DOHH2 (cell line): Measurements from ENCODE around the gene SLX1B.
"Not testable (repeated sequence)": the region's sequence is repeated elsewhere in the genome, so short reads cannot be mapped to it uniquely, and the experiment has no call there.

Experiments used
- H3F3A ChIP-seq: fragments of 200-600 bp; sonication (generic), shearing (Covaris generic); 2 replicates; pipeline ENCODE4 v1.6.0; 2016; ENCODE audit warnings: antibody characterized with exemption, mild to moderate bottlenecking; ENCODE audit not compliant: control insufficient read depth, insufficient read depth
- H3K27ac ChIP-seq: fragments of 200-600 bp; sonication (generic); 2 replicates; pipeline ENCODE4 v1.5.1; 2014; ENCODE audit warnings: low read depth, mild to moderate bottlenecking, low read length, moderate library complexity
- H3K27me3 ChIP-seq: fragments of 200-600 bp; sonication (generic); 2 replicates; pipeline ENCODE4 v1.6.1; 2014; ENCODE audit warnings: mild to moderate bottlenecking, low read length, mixed read lengths; ENCODE audit not compliant: control insufficient read depth
- H3K36me3 ChIP-seq: fragments of 200-600 bp; sonication (generic); 2 replicates; pipeline ENCODE4 v1.6.1; 2014; ENCODE audit warnings: mild to moderate bottlenecking, low read length, moderate library complexity, mixed read lengths; ENCODE audit not compliant: control insufficient read depth
- H3K4me1 ChIP-seq: fragments of 200-600 bp; sonication (generic); 2 replicates; pipeline ENCODE4 v1.6.1; 2014; ENCODE audit warnings: mild to moderate bottlenecking, low read length, mixed read lengths; ENCODE audit not compliant: control insufficient read depth
- H3K4me2 ChIP-seq: fragments of 200-600 bp; sonication (generic); 2 replicates; pipeline ENCODE4 v1.6.0; 2014; ENCODE audit warnings: mild to moderate bottlenecking, low read length, moderate library complexity
- H3K4me3 ChIP-seq: fragments of 200-600 bp; sonication (generic); 2 replicates; pipeline ENCODE4 v1.5.1; 2014; ENCODE audit warnings: mild to moderate bottlenecking, low read length, mixed read lengths
- H3K79me2 ChIP-seq: fragments of 200-600 bp; sonication (generic); 2 replicates; pipeline ENCODE4 v1.6.1; 2014; ENCODE audit warnings: mild to moderate bottlenecking, low read length, mixed read lengths; ENCODE audit not compliant: control insufficient read depth
- H3K9me2 ChIP-seq: fragments of 200-600 bp; sonication (generic); replicated peaks from 2 replicates; pipeline ENCODE4 v1.6.1; 2014; ENCODE audit warnings: mild to moderate bottlenecking, low read length, mixed read lengths; ENCODE audit not compliant: control insufficient read depth
- H3K9me3 ChIP-seq: fragments of 200-600 bp; sonication (generic); 2 replicates; pipeline ENCODE4 v1.6.1; 2014; ENCODE audit warnings: antibody characterized with exemption, low read length, mixed read lengths; ENCODE audit not compliant: control insufficient read depth, insufficient read depth
- H4K20me1 ChIP-seq: fragments of 200-600 bp; sonication (generic); 2 replicates; pipeline ENCODE4 v1.6.0; 2014; ENCODE audit warnings: low read depth, mild to moderate bottlenecking, antibody characterized with exemption, low read length, moderate library complexity; ENCODE audit not compliant: control insufficient read depth, insufficient read depth

The SLX1B gene

GRCh38 chr16:29460647-29461030, 6.3 kb downstream of the SLX1B start:
- not testable (repeated sequence) for H3K27me3 ChIP-seq, H3K4me2 ChIP-seq, H3K4me1 ChIP-seq, H3K79me2 ChIP-seq, H3K9me3 ChIP-seq, H3F3A ChIP-seq, H3K27ac ChIP-seq, H4K20me1 ChIP-seq, H3K4me3 ChIP-seq, H3K9me2 ChIP-seq, H3K36me3 ChIP-seq

DNA sequence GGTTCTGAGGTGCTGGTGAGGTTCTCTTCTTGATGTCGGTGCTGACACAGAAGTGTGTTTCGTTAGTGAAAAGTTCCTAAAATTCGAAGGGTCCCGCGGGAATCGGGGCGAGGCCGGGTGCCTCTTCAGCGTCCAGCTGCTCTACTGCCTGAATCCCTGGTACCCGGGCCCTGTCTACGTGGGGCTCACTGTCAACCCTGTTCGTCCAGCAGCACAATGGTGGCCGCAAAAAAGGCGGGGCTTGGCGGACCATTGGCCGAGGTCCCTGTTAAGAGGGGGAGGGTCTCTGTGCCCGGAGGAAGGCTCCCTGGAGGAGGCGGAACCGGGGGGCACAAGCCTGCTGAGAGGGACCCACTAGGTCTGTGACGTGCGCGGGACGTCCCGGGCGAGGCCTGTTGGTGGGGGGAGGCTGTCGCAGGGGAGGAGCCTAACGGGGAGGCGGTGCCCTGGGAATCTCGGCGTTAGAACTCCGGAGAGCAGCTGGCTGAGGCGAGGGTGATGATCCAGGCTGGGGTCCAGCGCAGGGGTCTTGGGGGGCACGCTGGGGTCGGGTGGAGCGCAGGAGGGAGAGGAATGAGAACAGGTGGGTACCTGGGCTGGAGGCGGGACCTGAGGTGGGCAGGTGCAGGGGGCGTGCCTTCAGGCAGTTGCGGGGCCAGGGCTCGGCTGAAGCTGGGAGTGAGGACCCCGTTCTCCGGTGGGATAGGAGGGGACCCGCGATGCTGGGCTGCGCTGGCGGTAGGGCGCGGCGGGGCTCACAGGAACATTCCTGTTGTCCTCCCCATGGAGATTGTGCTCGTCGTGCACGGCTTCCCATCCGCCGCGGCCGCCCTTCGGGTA, 11.9 kb downstream of the SLX1B start:
- H3K36me3 ChIP-seq, H3K4me3 ChIP-seq, H3K9me2 ChIP-seq: not testable (repeated sequence)

DNA sequence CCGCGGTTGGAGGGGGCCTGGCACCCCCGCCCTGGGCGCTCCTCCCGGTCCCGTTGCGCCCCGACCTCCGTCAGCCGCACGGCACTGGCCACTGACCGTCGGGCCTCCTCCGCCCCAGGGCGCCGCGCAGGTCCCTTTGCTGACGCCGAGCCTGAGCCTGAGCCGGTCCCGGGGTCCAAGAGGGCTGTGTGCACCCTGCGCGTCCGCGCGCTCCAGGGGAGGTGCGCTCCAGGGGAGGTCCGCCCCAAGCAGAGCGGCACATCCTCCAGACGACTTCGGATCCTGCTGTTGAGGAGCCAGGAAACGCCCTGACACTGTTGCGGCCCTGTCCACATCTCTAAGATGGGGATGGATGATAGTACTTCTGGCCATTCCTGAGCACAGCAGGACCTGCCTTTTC, 12.6 kb downstream of the SLX1B start:
- H3K27ac ChIP-seq = not testable (repeated sequence)

More for the DNA sequence above, 11.9 kb downstream of the SLX1B start:
- not testable (repeated sequence) for H3K4me2 ChIP-seq, H3F3A ChIP-seq, H3K27ac ChIP-seq, H3K4me1 ChIP-seq, H4K20me1 ChIP-seq, H3K27me3 ChIP-seq, H3K9me3 ChIP-seq, H3K79me2 ChIP-seq

DNA sequence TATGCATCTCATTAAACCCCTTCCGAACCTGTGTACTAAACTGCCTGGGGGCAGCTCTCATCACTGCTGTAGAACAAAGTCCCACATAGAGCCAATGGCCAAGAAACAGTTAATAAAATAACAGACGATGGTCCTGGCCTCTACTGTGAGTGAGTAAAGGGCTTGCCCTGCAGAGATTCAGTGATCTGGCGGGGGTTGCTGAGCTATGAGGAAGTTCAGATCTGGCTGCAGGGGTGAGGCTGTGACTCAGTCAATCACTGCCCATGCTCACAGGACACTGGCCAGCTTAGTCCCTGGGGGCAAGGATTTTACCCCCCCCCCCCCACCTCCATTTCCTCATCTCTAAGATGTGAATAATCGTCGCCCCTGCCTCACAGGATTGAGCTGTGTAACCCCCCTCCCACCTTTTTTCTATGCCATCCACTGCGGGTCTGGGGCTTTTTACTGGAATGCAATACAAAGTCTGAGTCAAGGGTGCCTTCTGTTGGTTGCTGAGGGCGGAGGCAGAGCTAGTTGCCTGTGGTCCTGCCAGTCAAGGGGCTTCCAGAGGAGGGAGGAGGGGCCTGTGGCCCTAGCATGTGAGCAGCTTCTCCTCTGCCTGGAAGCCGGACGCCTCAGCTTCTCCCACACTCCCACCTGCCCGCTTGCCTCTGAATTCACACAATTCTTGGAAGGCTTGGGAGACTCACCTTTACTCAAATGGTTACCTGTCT, 13.5 kb downstream of the SLX1B start:
- H3K27me3 ChIP-seq, H3K9me3 ChIP-seq, H4K20me1 ChIP-seq, H3F3A ChIP-seq, H3K27ac ChIP-seq, H3K4me3 ChIP-seq, H3K4me2 ChIP-seq, H3K4me1 ChIP-seq, H3K79me2 ChIP-seq, H3K36me3 ChIP-seq, H3K9me2 ChIP-seq: not testable (repeated sequence)

More for the DNA sequence above, 12.6 kb downstream of the SLX1B start:
- H3F3A ChIP-seq, H3K4me3 ChIP-seq, H3K27me3 ChIP-seq, H3K4me1 ChIP-seq, H4K20me1 ChIP-seq, H3K4me2 ChIP-seq, H3K36me3 ChIP-seq, H3K79me2 ChIP-seq, H3K9me3 ChIP-seq, H3K9me2 ChIP-seq: not testable (repeated sequence)

DNA sequence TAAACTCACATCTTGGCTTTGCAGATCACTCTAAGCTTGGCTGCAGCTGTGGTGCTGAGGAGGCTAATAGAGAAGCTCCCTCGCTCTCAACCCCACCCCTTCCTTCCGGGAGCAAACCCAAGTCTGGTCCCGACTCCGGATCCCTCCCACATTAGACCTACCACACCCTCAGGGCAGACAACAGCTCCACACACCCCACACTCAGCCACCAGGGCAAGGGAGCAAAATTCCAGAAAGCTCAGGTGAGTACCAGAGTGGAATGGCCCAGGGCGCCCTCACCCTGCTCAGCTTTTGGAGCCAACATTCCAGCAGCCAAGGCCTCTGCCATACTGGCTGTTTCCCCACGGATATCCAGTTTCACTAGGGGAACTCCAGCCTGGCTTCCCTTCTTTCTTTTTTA, 15.3 kb downstream of the SLX1B start:
- H3K79me2 ChIP-seq, H3K27ac ChIP-seq: not testable (repeated sequence)

GRCh38 chr16:29472065-29472464, 17.7 kb downstream of the SLX1B start:
- H3K79me2 ChIP-seq, H4K20me1 ChIP-seq, H3K9me3 ChIP-seq, H3K4me1 ChIP-seq, H3K4me3 ChIP-seq, H3K27me3 ChIP-seq, H3K9me2 ChIP-seq, H3K36me3 ChIP-seq, H3F3A ChIP-seq, H3K27ac ChIP-seq, H3K4me2 ChIP-seq: not testable (repeated sequence)

More for the DNA sequence above, 15.3 kb downstream of the SLX1B start:
- not testable (repeated sequence) for H3K4me3 ChIP-seq, H3K27me3 ChIP-seq, H3K4me1 ChIP-seq, H3F3A ChIP-seq, H3K36me3 ChIP-seq, H3K9me2 ChIP-seq, H3K9me3 ChIP-seq, H4K20me1 ChIP-seq
- peak overlapping the region; percentile 37; the same call in 1 of the 2 replicates for H3K4me2 ChIP-seq

DNA sequence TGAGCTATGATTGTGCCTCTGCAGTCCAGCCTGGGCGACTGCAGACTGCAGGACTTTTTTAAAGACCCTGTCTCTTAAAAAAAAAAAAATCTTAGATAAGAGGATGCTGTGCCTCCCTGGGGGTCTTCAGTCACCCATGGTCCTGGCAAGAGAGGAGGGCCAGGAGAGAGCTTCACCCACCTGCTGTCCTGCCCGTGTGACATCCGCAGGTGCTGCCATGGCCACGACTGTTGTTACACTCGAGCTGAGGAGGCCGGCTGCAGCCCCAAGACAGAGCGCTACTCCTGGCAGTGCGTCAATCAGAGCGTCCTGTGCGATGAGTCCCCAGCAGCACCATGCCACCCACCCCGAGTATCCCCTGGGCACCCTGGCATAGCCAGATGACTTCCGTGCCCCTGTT, 27.9 kb downstream of the SLX1B start:
- H3K4me1 ChIP-seq, H3K36me3 ChIP-seq, H3K9me2 ChIP-seq, H3K27me3 ChIP-seq, H3F3A ChIP-seq, H3K4me3 ChIP-seq, H3K79me2 ChIP-seq, H3K9me3 ChIP-seq, H4K20me1 ChIP-seq: not testable (repeated sequence)
- peak overlapping the region; percentile 60 for H3K27ac ChIP-seq
- H3K4me2 ChIP-seq = 0 out of 2 replicates have a peak overlapping the region, but pooled peaks have one; percentile 27

- H3K4me1 ChIP-seq, H3K9me3 ChIP-seq, H3K4me3 ChIP-seq, H3K27me3 ChIP-seq, H3K4me2 ChIP-seq, H3F3A ChIP-seq, H3K9me2 ChIP-seq, H4K20me1 ChIP-seq, H3K27ac ChIP-seq, H3K36me3 ChIP-seq, H3K79me2 ChIP-seq: not testable (repeated sequence)
Observed at GRCh38 chr16:29506308-29506707, 52.0 kb downstream of the SLX1B start, which contains the start of gene NPIPB12. TSS of gene NPIPB12 (minus strand) at chr16:29506408.
